RCC 7860 (cell line): ENCODE measurements around the gene OSBPL10.

Experiments used
- DNase-seq: peaks from one replicate; pipeline ENCODE4 v3.0.0-alpha.2; 2015; ENCODE audit warnings: low spot score
- FAIRE-seq: peaks from 2 replicates; lab custom pipeline; 2012; peaks lifted over from hg19 to GRCh38; lab: Jason Lieb, UNC

OSBPL10 gene

DNA sequence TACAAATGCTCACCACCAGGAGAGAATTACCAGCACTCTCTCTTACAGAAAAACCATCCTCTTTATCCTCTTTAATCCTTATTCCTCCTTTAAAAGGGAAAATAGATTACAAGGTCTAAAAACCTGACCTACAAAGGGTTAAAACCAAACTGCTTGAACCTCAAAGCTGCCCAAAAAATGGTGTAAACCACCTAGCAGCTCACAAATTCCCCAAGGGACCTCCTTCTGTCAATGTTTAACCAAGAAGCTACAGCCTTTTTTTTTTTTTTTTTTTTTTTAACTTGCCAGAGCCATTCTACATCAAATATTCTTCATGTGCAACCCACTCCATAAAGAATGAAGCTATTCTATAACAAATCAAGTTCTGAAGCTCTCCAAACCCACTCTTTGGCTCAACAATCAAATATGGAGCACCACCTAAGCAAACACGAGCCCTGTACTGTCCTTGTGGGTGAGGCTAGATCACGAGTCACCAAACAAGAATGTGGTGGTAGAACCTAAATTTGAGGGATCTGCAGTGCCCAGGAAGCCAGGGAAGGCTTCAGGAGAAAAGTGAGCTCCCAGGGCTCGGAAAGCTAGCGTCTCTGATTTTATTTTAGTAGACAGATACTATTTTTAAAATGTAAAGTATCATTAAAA, 20.1 kb downstream of the OSBPL10 start:
- FAIRE-seq (peak; percentile 85), DNase-seq (peak; percentile 61)

- no peak for DNase-seq
- FAIRE-seq, result no peak
These were observed 20.9 kb downstream of the OSBPL10 start for GRCh38 chr3:31959951-31960792.

DNA sequence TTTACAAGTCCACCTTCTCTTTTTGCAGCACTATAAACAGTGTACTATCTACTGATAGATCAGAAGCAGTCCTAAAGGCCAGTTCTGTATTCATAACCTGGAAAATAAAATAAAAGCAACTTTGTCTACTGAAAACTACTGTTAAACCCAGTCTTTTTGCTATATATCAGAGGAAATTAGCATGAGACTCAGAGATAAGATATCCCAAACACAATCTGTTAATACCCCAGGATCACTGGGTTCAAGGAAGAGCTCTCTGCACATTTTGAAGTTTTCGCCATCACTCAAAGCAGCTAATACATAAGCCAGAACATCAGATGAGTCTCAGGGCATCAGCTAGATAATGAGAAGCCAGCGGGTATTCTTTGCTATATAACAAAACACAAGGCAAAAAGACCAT, 21.8 kb downstream of the OSBPL10 start:
- no peak for DNase-seq
- FAIRE-seq, result no peak

DNA sequence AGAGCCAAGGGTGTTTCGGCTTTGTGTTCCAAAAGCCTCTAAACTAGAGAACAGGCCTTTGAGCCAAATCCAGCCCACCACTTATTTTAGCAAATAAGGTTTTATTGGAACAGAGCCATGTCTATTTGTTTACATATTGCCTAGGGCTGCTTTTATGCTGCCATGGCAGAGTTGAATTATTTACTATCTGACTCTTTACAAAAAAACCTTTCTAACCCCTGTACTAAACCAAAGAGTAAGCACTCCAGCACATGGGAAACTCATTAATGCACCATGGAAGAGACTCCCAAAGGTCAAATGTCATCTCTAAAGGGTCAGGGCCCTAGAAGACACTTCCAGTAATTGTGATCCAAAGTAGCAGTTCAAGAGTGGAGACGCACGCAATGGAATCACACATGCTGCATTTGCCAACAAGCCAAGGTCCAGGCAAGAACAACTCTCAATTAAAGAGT, 22.3 kb downstream of the OSBPL10 start:
- FAIRE-seq (no peak), DNase-seq (no peak)

- DNase-seq (no peak), FAIRE-seq (no peak)
These were observed 24.0 kb downstream of the OSBPL10 start for GRCh38 chr3:31957106-31957505.

GRCh38 chr3:31955581-31955980, 25.5 kb downstream of the OSBPL10 start:
- no peak for DNase-seq
- no peak for FAIRE-seq

DNA sequence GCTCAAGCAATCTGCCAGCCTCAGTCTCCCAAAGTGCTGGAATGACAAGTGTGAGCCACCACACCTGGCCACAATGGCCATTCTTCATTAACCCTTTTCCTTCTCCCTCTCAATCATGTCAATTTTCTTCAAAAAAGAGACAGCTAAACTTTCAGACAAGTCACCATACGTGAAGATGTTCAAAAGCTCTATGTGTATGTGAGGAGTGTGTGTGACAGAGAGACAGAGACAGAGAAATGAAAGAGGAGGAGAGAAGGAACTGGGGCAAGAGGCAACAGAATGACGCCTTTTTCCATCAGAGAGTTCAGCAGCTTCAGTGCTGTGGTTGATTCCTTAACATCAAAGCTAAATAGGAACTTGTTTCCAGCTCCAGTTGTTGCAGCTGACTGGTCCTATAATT, 27.4 kb downstream of the OSBPL10 start:
- FAIRE-seq (no peak), DNase-seq (no peak)

GRCh38 chr3:31953091-31953490, 28.0 kb downstream of the OSBPL10 start:
- no peak for DNase-seq
- FAIRE-seq, result no peak

DNA sequence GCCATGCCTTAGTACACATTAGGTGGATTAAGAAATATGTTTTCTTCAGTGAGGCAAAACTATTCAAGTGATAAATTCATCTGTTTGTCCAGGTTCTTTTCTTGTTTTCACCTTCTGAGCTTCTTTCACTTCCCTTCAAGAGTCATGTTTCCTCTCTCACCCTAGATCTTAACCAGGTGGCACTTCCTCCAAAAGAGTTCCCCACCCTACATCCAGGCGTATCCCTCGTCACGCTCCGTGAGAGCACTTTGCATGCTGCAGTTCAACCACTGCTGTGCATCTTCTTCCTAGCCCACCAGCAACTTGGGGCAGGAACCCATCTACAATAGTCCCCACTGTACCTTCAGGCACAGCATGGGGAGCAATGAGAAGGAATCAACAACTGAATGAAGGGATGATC, 28.9 kb downstream of the OSBPL10 start:
- no peak for FAIRE-seq
- DNase-seq, result no peak

DNA sequence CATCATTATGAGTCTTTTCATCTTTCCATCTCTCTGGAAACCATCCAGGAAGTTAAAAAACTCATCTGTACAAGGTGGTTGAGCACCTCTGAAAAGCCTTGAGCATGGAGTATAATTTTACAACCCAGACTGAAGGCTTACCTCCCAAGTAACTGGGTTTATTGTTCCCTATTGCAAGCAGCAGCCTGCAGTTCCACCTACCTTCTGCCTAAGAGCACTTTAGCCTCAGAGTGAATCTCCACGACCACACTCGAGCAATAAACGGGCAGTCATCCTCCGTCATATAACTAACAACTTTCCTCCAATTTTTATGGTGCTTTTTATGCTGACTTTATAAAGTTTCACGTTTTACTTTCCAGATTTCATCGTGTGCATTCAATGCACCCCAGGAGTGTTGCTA, 32.8 kb downstream of the OSBPL10 start:
- DNase-seq (no peak), FAIRE-seq (no peak)

GRCh38 chr3:31947671-31948091, 33.4 kb downstream of the OSBPL10 start:
- DNase-seq (no peak), FAIRE-seq (no peak)

GRCh38 chr3:31947162-31947561, 33.9 kb downstream of the OSBPL10 start:
- DNase-seq (no peak), FAIRE-seq (no peak)

- FAIRE-seq (no peak), DNase-seq (no peak)
These were observed 34.5 kb downstream of the OSBPL10 start for GRCh38 chr3:31946484-31947081.

GRCh38 chr3:31945738-31946052, 35.4 kb downstream of the OSBPL10 start:
- FAIRE-seq (no peak), DNase-seq (no peak)

- DNase-seq (no peak), FAIRE-seq (no peak)
These were observed 38.0 kb downstream of the OSBPL10 start for GRCh38 chr3:31943041-31943440.

GRCh38 chr3:31942446-31942845, 38.6 kb downstream of the OSBPL10 start:
- DNase-seq, result no peak

DNA sequence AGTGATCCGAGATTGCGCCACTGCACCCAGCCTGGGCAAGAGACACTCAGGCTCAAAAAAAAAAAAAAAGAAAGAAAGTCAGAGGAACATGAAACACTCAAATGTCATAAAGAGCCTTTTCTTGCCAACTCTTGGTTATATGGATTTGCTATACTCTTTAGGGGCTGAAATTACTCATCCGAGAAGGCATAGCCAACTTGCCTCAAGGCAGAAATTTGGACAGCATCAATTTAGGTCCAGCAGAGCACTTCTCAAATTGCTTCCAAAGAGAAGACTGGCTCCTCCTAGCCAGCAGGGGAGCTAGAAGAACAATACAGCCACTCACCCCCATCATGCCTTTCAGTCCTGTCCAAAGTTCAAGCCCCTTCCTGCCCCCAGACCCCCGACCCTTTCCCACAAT, 43.8 kb downstream of the OSBPL10 start:
- no peak for DNase-seq
- FAIRE-seq, result no peak

More at GRCh38 chr3:31942446-31942845, 38.6 kb downstream of the OSBPL10 start:
- no peak for FAIRE-seq

DNA sequence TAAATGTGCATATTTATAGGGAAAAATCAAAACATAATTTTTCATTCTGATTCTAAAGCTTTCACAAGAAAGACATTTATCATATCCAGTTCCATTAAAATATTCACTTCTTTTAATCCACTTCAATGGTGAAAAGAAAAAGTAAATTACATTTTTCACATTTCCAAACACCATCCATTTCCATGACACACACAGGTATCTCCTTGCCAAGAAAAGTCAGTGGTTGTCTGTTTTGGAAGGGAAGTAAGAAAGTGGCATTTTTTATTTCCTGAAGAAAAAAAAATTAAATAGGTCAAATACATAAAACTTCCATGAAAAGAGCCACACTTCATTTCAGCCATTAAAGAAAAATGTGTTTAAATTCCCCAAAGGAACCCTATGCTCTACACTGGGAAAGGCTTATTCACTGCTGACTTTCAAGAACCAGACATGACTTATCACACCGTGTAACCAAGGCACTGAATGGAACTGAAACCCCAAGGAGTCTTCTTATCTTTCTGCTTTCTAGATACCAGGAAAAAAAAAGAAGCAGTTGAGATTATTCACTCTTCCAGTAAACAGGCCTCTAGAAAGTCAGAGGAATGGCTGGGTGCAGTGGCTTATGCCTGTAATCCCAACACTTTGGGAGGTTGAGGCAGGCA, 44.5 kb downstream of the OSBPL10 start:
- FAIRE-seq, result peak; percentile 45

DNA sequence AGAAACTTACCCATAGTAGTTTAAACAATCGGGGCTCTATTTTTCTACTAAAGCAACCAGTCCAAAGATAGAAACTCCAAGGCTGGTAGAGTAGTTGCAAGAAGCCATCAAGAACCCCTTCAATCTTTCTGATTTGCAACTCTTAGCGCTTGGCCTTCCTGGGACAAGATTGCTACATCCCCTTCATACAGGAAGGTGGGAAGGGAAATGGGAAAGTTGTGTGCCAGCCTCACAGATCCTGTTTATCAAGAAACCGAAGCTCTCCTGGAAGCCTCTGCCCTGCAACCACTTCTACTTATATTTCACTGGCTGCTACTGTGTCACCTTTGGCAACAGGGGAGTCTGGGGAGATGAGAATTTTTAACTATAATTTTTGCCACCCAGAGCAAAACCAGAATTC, 46.2 kb downstream of the OSBPL10 start:
- FAIRE-seq (no peak), DNase-seq (no peak)

More for the DNA sequence above, 44.5 kb downstream of the OSBPL10 start:
- no peak for DNase-seq

- DNase-seq (no peak), FAIRE-seq (no peak)
These were observed 47.0 kb downstream of the OSBPL10 start for GRCh38 chr3:31934018-31934417.

DNA sequence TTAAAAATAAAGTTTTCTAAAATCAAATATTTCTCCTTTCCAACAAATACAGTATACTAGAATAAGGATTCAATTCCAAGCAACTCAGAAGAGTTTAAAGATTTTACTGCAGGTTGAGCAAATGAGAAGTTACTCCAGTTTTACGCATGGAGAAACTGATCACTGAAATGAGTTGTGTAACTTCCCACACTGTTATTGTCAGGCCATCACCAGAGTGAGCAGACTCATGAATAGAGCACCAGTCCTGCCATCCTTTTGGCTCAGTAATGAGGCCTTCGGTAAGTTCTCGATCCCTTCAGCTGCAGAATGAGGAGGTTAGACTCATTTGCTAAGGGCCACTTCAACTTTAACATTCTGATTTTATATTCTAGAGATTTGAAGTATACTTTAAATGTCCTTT, 48.1 kb downstream of the OSBPL10 start:
- DNase-seq (no peak), FAIRE-seq (no peak)
